ENCODE results near the gene TRIM8. TPM values are rescaled to one million over a fixed set of nuclear protein-coding genes. Genes with fewer than 3 reads are reported as not detected.

Gene TRIM8
- total RNA-seq, 1 experiment from 2014 or later, result 91.6 TPM

DNA sequence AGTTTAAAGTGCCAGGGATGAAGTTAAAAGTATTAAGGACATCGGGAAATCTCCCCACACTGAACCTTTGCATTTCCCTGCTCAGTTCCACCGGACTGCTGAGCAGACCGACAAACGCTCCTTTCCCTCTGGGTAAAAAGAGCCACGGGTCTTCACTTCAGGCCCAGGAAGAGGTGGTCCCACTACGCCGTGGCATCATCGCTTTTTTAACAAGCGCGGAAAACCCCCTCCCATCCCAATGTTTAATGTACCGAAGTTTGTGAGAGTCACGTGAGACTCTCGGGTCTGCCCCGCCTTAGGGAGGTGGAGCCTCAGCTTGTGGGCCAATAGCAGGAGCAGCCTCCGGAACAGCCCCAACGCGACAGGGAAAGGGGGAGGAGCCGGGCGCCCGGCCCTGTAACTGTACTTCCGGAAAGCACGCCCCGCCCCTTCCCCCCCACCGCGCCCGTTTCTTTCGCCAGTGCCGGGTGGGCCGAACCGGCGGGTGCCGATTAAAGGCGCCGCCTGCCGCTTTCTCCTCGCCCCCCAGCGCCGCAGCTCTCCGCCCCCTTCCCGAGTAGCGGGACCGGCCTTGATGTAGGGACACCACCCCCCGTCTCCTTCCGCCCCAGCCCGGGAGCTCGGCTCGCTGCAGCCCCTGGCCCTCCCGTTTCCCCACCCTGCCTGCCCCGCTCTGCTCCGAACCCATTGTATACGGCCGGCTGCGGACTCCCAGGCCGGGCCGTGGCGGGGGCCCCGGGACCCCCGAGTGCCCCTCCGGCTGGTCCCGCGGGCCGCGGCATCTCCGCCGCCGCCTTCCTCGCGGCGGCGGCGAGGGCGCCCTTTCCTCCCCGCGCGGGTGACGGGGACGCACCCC lies 2.2 kb upstream of the TRIM8 start (continued):
- TF ChIP-seq, protein P1, sequence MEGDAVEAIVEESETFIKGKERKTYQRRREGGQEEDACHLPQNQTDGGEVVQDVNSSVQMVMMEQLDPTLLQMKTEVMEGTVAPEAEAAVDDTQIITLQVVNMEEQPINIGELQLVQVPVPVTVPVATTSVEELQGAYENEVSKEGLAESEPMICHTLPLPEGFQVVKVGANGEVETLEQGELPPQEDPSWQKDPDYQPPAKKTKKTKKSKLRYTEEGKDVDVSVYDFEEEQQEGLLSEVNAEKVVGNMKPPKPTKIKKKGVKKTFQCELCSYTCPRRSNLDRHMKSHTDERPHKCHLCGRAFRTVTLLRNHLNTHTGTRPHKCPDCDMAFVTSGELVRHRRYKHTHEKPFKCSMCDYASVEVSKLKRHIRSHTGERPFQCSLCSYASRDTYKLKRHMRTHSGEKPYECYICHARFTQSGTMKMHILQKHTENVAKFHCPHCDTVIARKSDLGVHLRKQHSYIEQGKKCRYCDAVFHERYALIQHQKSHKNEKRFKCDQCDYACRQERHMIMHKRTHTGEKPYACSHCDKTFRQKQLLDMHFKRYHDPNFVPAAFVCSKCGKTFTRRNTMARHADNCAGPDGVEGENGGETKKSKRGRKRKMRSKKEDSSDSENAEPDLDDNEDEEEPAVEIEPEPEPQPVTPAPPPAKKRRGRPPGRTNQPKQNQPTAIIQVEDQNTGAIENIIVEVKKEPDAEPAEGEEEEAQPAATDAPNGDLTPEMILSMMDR (IDR thresholded peaks at IDR 0.05 in 2 of 3, conservative IDR thresholded peaks at IDR 0.05 in 1 of 3; ENCODE audit: borderline replicate concordance in 1 of 3, insufficient read depth in 1 of 3, low read depth in 2 of 3, low read length in 2 of 3), result 0 out of 6 replicates have a peak, but pooled peaks of 1 of the 3 experiments have one; percentile 6
- TF ChIP-seq CBX3 (IDR thresholded peaks at IDR 0.05; ENCODE audit: low read depth) (no peak), FOSL1 (IDR thresholded peaks at IDR 0.05; ENCODE audit: low read depth) (no peak)

DNA sequence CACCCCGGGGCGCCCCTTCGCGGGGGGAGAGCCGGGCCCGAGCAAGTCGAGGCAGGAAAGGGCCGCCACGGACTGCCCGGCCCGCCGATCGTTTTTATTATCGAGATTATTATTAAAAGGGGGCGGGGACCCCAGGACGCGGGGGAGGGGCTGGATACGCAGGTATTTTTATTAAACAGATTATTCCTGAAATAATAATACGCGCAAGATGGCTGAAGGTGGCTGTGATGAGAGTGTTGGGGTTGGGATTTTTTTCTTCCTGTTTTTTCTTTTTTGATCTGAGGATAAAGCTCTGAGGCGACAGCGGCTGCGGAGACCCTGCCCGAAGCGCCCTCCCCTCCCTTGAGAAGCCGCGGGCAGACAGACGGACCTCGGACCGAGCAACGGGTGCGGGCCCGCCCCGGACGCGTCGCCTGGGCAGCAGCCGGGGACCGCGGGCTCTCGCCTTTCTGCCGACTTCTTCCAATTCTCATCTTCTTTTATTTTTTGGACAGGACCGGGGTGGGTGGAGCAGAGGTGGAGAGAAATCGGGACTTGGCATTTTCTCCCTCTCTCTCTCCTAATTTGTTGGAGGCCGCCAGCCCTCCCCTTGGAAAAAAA lies 1.4 kb upstream of the TRIM8 start:
- ATAC-seq, result no peak
- CTCF ChIA-PET, result interaction anchor here (1.0 to 1.8 kb wide), 3 partner anchors 10 to 46 kb away, joined by 3 to 4 read pairs (median 4); no protein-coding TSS in a partner anchor
- intact Hi-C loops (cut with micrococcal nuclease), result loop anchor here (2.0 to 5.0 kb wide), 2 partner anchors 38 to 1581 kb away; partner anchors contain the start of gene KAZALD1
- POLR2A ChIA-PET, result interaction anchor here (0.7 to 1.1 kb wide), 3 partner anchors 16 to 769 kb away, joined by 3 to 7 read pairs (median 3); no protein-coding TSS in a partner anchor
- Histone ChIP-seq H3K36me3 (ENCODE audit: control insufficient read depth in 1 of 2, insufficient read depth in 2 of 2, low read length in 2 of 2) (peaks cover 2 to 6% of the 10 kb centered on the region in 2 experiments; a peak in 1 of 4 replicates), H3K27me3 (ENCODE audit: insufficient read depth, low read length) (no peaks in the 10 kb centered on the region), H3K9me3 (ENCODE audit: control insufficient read depth in 1 of 2, insufficient read depth in 1 of 2, low read depth in 1 of 2, low read length in 2 of 2) (no peaks in the 10 kb centered on the region), H3K9ac (ENCODE audit: low read length) (peak overlapping the region; percentile 67), H4K20me1 (ENCODE audit: insufficient read depth) (no peaks in the 10 kb centered on the region; the same call in 1 of the 2 replicates), H3K4me1 (ENCODE audit: control insufficient read depth in 1 of 2, insufficient read depth in 2 of 2, low read length in 2 of 2) (peaks cover 17 to 42% of the 10 kb centered on the region in 2 experiments), H3K79me2 (ENCODE audit: insufficient read depth, low read length) (peaks cover 36% of the 10 kb centered on the region), H3K4me2 (ENCODE audit: low read length) (peak overlapping the region; percentile 95), H3K9me2 (ENCODE audit: insufficient read depth) (no peaks in the 10 kb centered on the region), H3K27ac (ENCODE audit: low read depth, low read length) (peak overlapping the region; percentile 86), H3K4me3 (replicated peaks in 1 of 2; ENCODE audit: low read depth in 1 of 2, low read length in 2 of 2) (peak overlapping the region; percentile 79 to 97), H2AFZ (ENCODE audit: low read depth, low read length, poor library complexity, severe bottlenecking) (no peak overlapping the region)
- DNase-seq (ENCODE audit: low read depth, low spot score), result peak; percentile 29
- RAD21 ChIA-PET (ENCODE audit: low non-redundant PET in 1 of 2, low total read pairs in 2 of 2, uncharacterized antibody in 2 of 2, unreplicated experiment in 2 of 2), result no interaction called here
- TF ChIP-seq CBX3 (IDR thresholded peaks at IDR 0.05; ENCODE audit: low read depth) (no peak), YY1 (IDR thresholded peaks at IDR 0.05; ENCODE audit: extremely low read depth, insufficient replicate concordance, low read depth, low read length) (peak; percentile 82)
- BruUV-seq (replicated peaks), result TSS peak; percentile 32
